Measurements from ENCODE around the gene ARID1A. TPM values are rescaled to one million over a fixed set of nuclear protein-coding genes. Genes with fewer than 3 reads are reported as not detected.
"Not testable (repeated sequence)": the region's sequence is repeated elsewhere in the genome, so short reads cannot be mapped to it uniquely, and the experiment has no call there.

Gene ARID1A
- total RNA-seq, 1 donor from 2014 or later: 130 TPM

- intact Hi-C loops (cut with micrococcal nuclease): loop anchor here (2.0 to 10.0 kb wide), 3 partner anchors 51 to 469 kb away; partner anchors contain the start of genes CD52 and TRNP1
These were observed 90.0 kb downstream of the ARID1A start for GRCh38 chr1:26785611-26786436.

- intact Hi-C loops (cut with micrococcal nuclease): loop anchor here (1.0 to 10.0 kb wide), 8 partner anchors 42 to 469 kb away; partner anchors contain the start of genes CD52 and TRNP1
These were observed 90.9 kb downstream of the ARID1A start for GRCh38 chr1:26786437-26787380.

- intact Hi-C loops (cut with micrococcal nuclease): loop anchor here (1.0 to 10.0 kb wide), 8 partner anchors 43 to 470 kb away; partner anchors contain the start of genes CD52 and TRNP1
These were observed 91.5 kb downstream of the ARID1A start for GRCh38 chr1:26787381-26787705.

- intact Hi-C loops (cut with micrococcal nuclease): loop anchor here (1.0 to 10.0 kb wide), 11 partner anchors 44 to 471 kb away; partner anchors contain the start of genes CD52, DHDDS, HMGN2 and TRNP1
These were observed 92.1 kb downstream of the ARID1A start, which contains the start of gene PIGV for GRCh38 chr1:26787706-26788514. PIGV (plus strand) TSS chr1:26787950; CDS start chr1:26790816, 2,866 bp downstream.

GRCh38 chr1:26788515-26788785 lies 92.6 kb downstream of the ARID1A start:
- intact Hi-C loops (cut with micrococcal nuclease): loop anchor here (1.0 to 10.0 kb wide), 5 partner anchors 206 to 471 kb away; partner anchors contain the start of genes CD52, DHDDS, HMGN2 and TRNP1

GRCh38 chr1:26788836-26789611 lies 93.2 kb downstream of the ARID1A start:
- intact Hi-C loops (cut with micrococcal nuclease): loop anchor here (1.0 to 10.0 kb wide), 8 partner anchors 89 to 472 kb away; partner anchors contain the start of genes CD52, DHDDS, HMGN2 and TRNP1

GRCh38 chr1:26789612-26789865 lies 93.7 kb downstream of the ARID1A start:
- intact Hi-C loops (cut with micrococcal nuclease): loop anchor here (1.0 to 10.0 kb wide), 6 partner anchors 89 to 472 kb away; partner anchors contain the start of genes CD52, HMGN2 and TRNP1

GRCh38 chr1:26789931-26790330 lies 94.1 kb downstream of the ARID1A start:
- intact Hi-C loops (cut with micrococcal nuclease): loop anchor here (1.0 to 10.0 kb wide), 9 partner anchors 10 to 473 kb away; partner anchors contain the start of genes CD52, HMGN2 and TRNP1

- intact Hi-C loops (cut with micrococcal nuclease): loop anchor here (1.0 kb wide), 3 partner anchors 10 to 75 kb away; no protein-coding TSS in a partner anchor
These were observed 94.7 kb downstream of the ARID1A start for GRCh38 chr1:26790551-26790953.

GRCh38 chr1:26791148-26791547 lies 95.3 kb downstream of the ARID1A start:
- intact Hi-C loops (cut with micrococcal nuclease): no loop called here

- intact Hi-C loops (cut with micrococcal nuclease): no loop called here
These were observed 95.8 kb downstream of the ARID1A start for GRCh38 chr1:26791626-26792025.

GRCh38 chr1:26792924-26793323 lies 97.1 kb downstream of the ARID1A start:
- intact Hi-C loops (cut with micrococcal nuclease): no loop called here

- intact Hi-C loops (cut with micrococcal nuclease): no loop called here
These were observed 98.6 kb downstream of the ARID1A start for GRCh38 chr1:26794391-26794790.

GRCh38 chr1:26797627-26798026 lies 101.8 kb downstream of the ARID1A start:
- intact Hi-C loops (cut with micrococcal nuclease): no loop called here

GRCh38 chr1:26799479-26800142 lies 103.8 kb downstream of the ARID1A start:
- intact Hi-C loops (cut with micrococcal nuclease): loop anchor here (1.0 kb wide), 1 partner anchor 9 kb away; no protein-coding TSS in a partner anchor

GRCh38 chr1:26803932-26804331 lies 108.1 kb downstream of the ARID1A start:
- intact Hi-C loops (cut with micrococcal nuclease): not testable (repeated sequence)

- intact Hi-C loops (cut with micrococcal nuclease): loop anchor here (1.0 kb wide), 4 partner anchors 15 to 68 kb away; no protein-coding TSS in a partner anchor
These were observed 114.3 kb downstream of the ARID1A start for GRCh38 chr1:26810105-26810504.

- intact Hi-C loops (cut with micrococcal nuclease): no loop called here
These were observed 115.2 kb downstream of the ARID1A start for GRCh38 chr1:26811057-26811456.

GRCh38 chr1:26811708-26812107 lies 115.9 kb downstream of the ARID1A start:
- intact Hi-C loops (cut with micrococcal nuclease): no loop called here

Data from T-helper 1 cell treated with Interleukin-12 subunit alpha and Interleukin-12 subunit beta and Interleukin-4 antibody, amounts not matched to agents 30 ng/mL and 1 ng/mL, for 36 hours (primary cell).